Skeletal muscle tissue (tissue), 4 donors: ENCODE data around the gene CARMIL3. TPM values are rescaled to one million over a fixed set of nuclear protein-coding genes. Genes with fewer than 3 reads are reported as not detected.
A peak's percentile ranks its signal among the peaks of the same experiment; 100 is the strongest.
"Not testable (repeated sequence)": the region's sequence is repeated elsewhere in the genome, so short reads cannot be mapped to it uniquely, and the experiment has no call there.

Source experiments
- H3K27ac ChIP-seq: one replicate; pipeline ENCODE4 v1.7.0; 2013; ENCODE audit warnings: mild to moderate bottlenecking, low read depth, low read length, inconsistent platforms
- H3K27me3 ChIP-seq, 3 donors: one replicate each; pipeline ENCODE4 v1.7.0; 2013; ENCODE audit warnings: low read length in 3 of 3; ENCODE audit not compliant: control insufficient read depth in 3 of 3, insufficient read depth in 3 of 3
- H3K36me3 ChIP-seq, 3 donors: one replicate each; pipeline ENCODE4 v1.7.0; 2013; ENCODE audit warnings: low read length in 3 of 3; ENCODE audit not compliant: control insufficient read depth in 3 of 3, insufficient read depth in 3 of 3
- H3K4me1 ChIP-seq, 3 donors: one replicate each; pipeline ENCODE4 v1.7.0; 2013; ENCODE audit warnings: low read length in 3 of 3, mild to moderate bottlenecking in 3 of 3; ENCODE audit not compliant: control insufficient read depth in 3 of 3, insufficient read depth in 3 of 3
- H3K4me3 ChIP-seq, 3 donors: one replicate each; pipeline ENCODE4 v1.7.0; 2013; ENCODE audit warnings: low read length in 3 of 3
- H3K9ac ChIP-seq, 3 donors: one replicate each; pipeline ENCODE4 v1.7.0; 2013; ENCODE audit warnings: low read length in 3 of 3, mild to moderate bottlenecking in 3 of 3, moderate library complexity in 2 of 3, low read depth in 1 of 3
- H3K9me3 ChIP-seq, 3 donors: one replicate each; pipeline ENCODE4 v1.7.0; 2013; ENCODE audit warnings: low read length in 3 of 3; ENCODE audit not compliant: control insufficient read depth in 3 of 3
- total RNA-seq: library from RNA; depleted of rRNA; stranded (reverse); fragments of >200 nt; gene quantifications from one replicate; pipeline ENCODE4 v1.2.3, GENCODE V29; 2014
- donor health status: Osteomylitis.

The CARMIL3 gene
- total RNA-seq, 1 donor from 2014 or later = under 0.01 TPM

DNA sequence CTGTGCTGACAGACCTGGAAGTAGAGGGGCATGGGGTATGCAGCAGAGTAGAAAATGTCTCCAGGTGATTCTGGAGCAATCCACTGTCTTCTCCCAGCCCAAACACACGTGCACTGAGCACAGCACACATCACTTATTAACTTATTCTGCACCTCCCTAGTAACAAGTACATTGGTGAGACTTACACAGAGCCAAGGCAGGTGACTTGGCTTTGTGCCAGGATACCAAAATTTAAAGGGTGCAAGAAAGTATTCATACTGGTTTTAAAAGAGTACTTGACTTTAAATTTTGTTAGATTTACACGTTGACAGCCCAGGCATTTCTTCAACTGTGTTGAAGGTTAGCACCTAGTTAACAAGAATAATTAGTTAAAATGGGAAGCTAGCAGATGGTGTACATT lies 11.1 kb upstream of the CARMIL3 start:
- no peaks in the 10 kb centered on the region for H3K36me3 ChIP-seq
- H3K4me1 ChIP-seq = peaks cover 0 to 9% (median 2%) of the 10 kb centered on the region in 3 donors
- H3K4me3 ChIP-seq = no peak overlapping the region
- H3K9ac ChIP-seq = no peak overlapping the region
- peaks cover 0 to 3% (median 0%) of the 10 kb centered on the region in 3 donors for H3K27me3 ChIP-seq
- H3K27ac ChIP-seq = no peak overlapping the region
- no peaks in the 10 kb centered on the region for H3K9me3 ChIP-seq

GRCh38 chr14:24042746-24043145 lies 9.1 kb upstream of the CARMIL3 start:
- Histone ChIP-seq H3K27ac (no peak overlapping the region), H3K27me3 (peaks cover 0 to 3% (median 0%) of the 10 kb centered on the region in 3 donors), H3K9ac (peak overlapping the region in 1 of 3 donors; percentile 51), H3K4me1 (no peaks in the 10 kb centered on the region), H3K4me3 (no peak overlapping the region), H3K36me3 (no peaks in the 10 kb centered on the region), H3K9me3 (no peaks in the 10 kb centered on the region)

DNA sequence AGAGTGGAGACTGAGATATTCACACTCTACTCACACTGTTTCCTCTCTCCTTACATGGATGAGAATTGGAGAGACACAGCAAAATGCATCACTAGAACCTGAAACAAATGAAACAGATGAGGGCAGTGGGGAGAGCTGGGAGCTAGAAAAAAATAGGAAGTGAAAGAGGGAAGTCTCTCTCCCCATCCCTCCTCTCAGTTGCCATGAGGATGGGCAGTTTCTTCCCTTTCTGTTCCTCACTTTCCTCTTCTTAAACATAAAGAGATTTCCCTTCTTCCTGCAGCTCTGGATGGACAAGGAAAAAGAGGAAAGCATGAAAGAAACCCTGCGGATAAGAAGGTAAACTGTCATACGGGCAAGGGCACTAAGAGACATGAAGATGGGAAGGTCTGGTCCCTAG lies 2.8 kb upstream of the CARMIL3 start:
- H3K4me3 ChIP-seq, H3K36me3 ChIP-seq, H3K9ac ChIP-seq, H3K9me3 ChIP-seq, H3K27ac ChIP-seq: not testable (repeated sequence)
- H3K27me3 ChIP-seq = peaks cover 5 to 12% (median 6%) of the 10 kb centered on the region in 3 donors
- peaks cover 14 to 18% (median 15%) of the 10 kb centered on the region in 3 donors for H3K4me1 ChIP-seq

- Histone ChIP-seq H3K27me3 (peaks cover 11 to 28% (median 16%) of the 10 kb centered on the region in 3 donors), H3K4me1 (peaks cover 14 to 18% (median 15%) of the 10 kb centered on the region in 3 donors)
- not testable (repeated sequence) for H3K9ac ChIP-seq, H3K27ac ChIP-seq, H3K4me3 ChIP-seq, H3K9me3 ChIP-seq, H3K36me3 ChIP-seq
These were observed 1.1 kb upstream of the CARMIL3 start for GRCh38 chr14:24050753-24051152.

GRCh38 chr14:24051176-24051788 lies 527 bp upstream of the CARMIL3 start:
- no peaks in the 10 kb centered on the region for H3K36me3 ChIP-seq
- no peak overlapping the region for H3K27ac ChIP-seq
- H3K9me3 ChIP-seq = no peaks in the 10 kb centered on the region
- peaks cover 11 to 31% (median 16%) of the 10 kb centered on the region in 3 donors for H3K27me3 ChIP-seq
- peaks cover 14 to 18% (median 15%) of the 10 kb centered on the region in 3 donors for H3K4me1 ChIP-seq
- H3K4me3 ChIP-seq = peak overlapping the region; percentile 59 to 78 (median 78)
- H3K9ac ChIP-seq = peak overlapping the region; percentile 72 to 82 (median 81)

GRCh38 chr14:24052656-24053547 lies 1.1 kb downstream of the CARMIL3 start:
- Histone ChIP-seq H3K4me1 (peaks cover 14 to 18% (median 15%) of the 10 kb centered on the region in 3 donors), H3K9me3 (no peaks in the 10 kb centered on the region), H3K27me3 (peaks cover 11 to 31% (median 16%) of the 10 kb centered on the region in 3 donors), H3K36me3 (no peaks in the 10 kb centered on the region), H3K9ac (peak overlapping the region in 1 of 3 donors; percentile 53), H3K27ac (no peak overlapping the region), H3K4me3 (peak overlapping the region in 2 of 3 donors; percentile 78)

GRCh38 chr14:24053548-24054323 lies 1.9 kb downstream of the CARMIL3 start:
- Histone ChIP-seq H3K9me3 (no peaks in the 10 kb centered on the region), H3K9ac (no peak overlapping the region), H3K36me3 (no peaks in the 10 kb centered on the region), H3K27ac (no peak overlapping the region), H3K4me3 (no peak overlapping the region), H3K27me3 (peaks cover 11 to 31% (median 16%) of the 10 kb centered on the region in 3 donors), H3K4me1 (peaks cover 14 to 21% (median 15%) of the 10 kb centered on the region in 3 donors)

- Histone ChIP-seq H3K27me3 (peaks cover 11 to 31% (median 16%) of the 10 kb centered on the region in 3 donors), H3K36me3 (no peaks in the 10 kb centered on the region), H3K27ac (no peak overlapping the region), H3K9ac (no peak overlapping the region), H3K4me3 (no peak overlapping the region), H3K4me1 (peaks cover 14 to 21% (median 15%) of the 10 kb centered on the region in 3 donors), H3K9me3 (no peaks in the 10 kb centered on the region)
These were observed 2.5 kb downstream of the CARMIL3 start for GRCh38 chr14:24054324-24054641.

DNA sequence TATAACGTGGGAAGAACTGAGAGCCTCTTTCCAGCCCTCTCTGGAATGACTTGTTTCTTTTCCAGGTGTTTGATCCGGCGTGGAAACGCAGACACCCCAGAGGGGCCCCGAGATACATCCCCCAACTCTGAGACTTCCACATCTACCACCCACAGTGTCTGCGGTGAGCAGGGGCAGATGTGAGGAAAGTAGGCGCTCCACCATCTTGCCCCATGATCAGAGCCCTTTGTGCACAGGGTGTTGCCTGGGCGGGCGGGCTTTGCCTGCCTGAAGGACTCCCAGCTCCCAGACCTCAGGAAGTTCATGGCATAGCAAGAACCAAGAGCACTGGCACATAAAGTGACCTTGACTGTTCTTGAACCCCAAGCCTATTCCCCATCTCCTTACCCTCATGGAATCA lies 2.8 kb downstream of the CARMIL3 start:
- Histone ChIP-seq H3K9me3 (no peaks in the 10 kb centered on the region), H3K27me3 (peaks cover 11 to 31% (median 16%) of the 10 kb centered on the region in 3 donors), H3K9ac (no peak overlapping the region), H3K4me1 (peaks cover 14 to 21% (median 15%) of the 10 kb centered on the region in 3 donors), H3K4me3 (no peak overlapping the region), H3K27ac (no peak overlapping the region), H3K36me3 (no peaks in the 10 kb centered on the region)
